ENCODE results near the gene TRAPPC5. TPM values are rescaled to one million over a fixed set of nuclear protein-coding genes. Genes with fewer than 3 reads are reported as not detected.

The TRAPPC5 gene
- polyA plus RNA-seq, 1 of the 3 experiments (the other 2 are of a cell fraction), result 49.4 TPM

DNA sequence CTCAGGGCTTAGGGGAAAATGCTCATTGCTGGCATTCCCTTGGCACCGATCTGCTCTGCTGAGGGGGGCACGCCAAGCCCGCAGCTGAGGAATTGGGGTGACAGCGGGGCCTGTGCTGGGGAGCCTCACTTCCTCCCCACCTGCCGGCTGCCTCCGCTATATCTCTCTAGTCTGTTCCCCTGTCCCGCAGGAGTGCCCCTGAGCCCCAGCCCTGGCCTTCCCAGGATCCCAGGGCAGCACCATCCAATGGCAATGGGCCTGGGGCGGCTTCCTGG, 34.3 kb upstream of the TRAPPC5 start (continued):
- TF ChIP-seq, protein P1, sequence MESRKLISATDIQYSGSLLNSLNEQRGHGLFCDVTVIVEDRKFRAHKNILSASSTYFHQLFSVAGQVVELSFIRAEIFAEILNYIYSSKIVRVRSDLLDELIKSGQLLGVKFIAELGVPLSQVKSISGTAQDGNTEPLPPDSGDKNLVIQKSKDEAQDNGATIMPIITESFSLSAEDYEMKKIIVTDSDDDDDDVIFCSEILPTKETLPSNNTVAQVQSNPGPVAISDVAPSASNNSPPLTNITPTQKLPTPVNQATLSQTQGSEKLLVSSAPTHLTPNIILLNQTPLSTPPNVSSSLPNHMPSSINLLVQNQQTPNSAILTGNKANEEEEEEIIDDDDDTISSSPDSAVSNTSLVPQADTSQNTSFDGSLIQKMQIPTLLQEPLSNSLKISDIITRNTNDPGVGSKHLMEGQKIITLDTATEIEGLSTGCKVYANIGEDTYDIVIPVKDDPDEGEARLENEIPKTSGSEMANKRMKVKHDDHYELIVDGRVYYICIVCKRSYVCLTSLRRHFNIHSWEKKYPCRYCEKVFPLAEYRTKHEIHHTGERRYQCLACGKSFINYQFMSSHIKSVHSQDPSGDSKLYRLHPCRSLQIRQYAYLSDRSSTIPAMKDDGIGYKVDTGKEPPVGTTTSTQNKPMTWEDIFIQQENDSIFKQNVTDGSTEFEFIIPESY (IDR thresholded peaks at IDR 0.05; ENCODE audit: borderline replicate concordance, low read depth), result no peak
- TF ChIP-seq RFX5 (IDR thresholded peaks at IDR 0.05; ENCODE audit: low read length) (no peak), FOXJ3 (CRISPR knock-in tag; IDR thresholded peaks at IDR 0.05) (no peak), FOSL2 (IDR thresholded peaks at IDR 0.05; ENCODE audit: borderline replicate concordance, low read depth) (no peak), GABPA (IDR thresholded peaks at IDR 0.05; ENCODE audit: low read depth) (no peak)

- DNase-seq, result peak; percentile 18
- ChIA-PET POLR2A (no interaction called here), CTCF (interaction anchor here (1.0 kb wide), 1 partner anchor 79 kb away, joined by 3 read pairs; no protein-coding TSS in a partner anchor)
- no peaks in the 10 kb centered on the region for H3K9me2 ChIP-seq
- TF ChIP-seq, protein P1 (IDR thresholded peaks at IDR 0.05; ENCODE audit: borderline replicate concordance, low read depth), result no peak
- TF ChIP-seq FOXM1 (IDR thresholded peaks at IDR 0.05; ENCODE audit: low read depth) (no peak), RFX5 (IDR thresholded peaks at IDR 0.05; ENCODE audit: low read length) (no peak), SIN3A (IDR thresholded peaks at IDR 0.05; ENCODE audit: borderline replicate concordance, low read depth, low read length) (no peak), SMC3 (IDR thresholded peaks at IDR 0.05; ENCODE audit: low read depth, low read length) (no peak)
- TF ChIP-seq, protein P2, sequence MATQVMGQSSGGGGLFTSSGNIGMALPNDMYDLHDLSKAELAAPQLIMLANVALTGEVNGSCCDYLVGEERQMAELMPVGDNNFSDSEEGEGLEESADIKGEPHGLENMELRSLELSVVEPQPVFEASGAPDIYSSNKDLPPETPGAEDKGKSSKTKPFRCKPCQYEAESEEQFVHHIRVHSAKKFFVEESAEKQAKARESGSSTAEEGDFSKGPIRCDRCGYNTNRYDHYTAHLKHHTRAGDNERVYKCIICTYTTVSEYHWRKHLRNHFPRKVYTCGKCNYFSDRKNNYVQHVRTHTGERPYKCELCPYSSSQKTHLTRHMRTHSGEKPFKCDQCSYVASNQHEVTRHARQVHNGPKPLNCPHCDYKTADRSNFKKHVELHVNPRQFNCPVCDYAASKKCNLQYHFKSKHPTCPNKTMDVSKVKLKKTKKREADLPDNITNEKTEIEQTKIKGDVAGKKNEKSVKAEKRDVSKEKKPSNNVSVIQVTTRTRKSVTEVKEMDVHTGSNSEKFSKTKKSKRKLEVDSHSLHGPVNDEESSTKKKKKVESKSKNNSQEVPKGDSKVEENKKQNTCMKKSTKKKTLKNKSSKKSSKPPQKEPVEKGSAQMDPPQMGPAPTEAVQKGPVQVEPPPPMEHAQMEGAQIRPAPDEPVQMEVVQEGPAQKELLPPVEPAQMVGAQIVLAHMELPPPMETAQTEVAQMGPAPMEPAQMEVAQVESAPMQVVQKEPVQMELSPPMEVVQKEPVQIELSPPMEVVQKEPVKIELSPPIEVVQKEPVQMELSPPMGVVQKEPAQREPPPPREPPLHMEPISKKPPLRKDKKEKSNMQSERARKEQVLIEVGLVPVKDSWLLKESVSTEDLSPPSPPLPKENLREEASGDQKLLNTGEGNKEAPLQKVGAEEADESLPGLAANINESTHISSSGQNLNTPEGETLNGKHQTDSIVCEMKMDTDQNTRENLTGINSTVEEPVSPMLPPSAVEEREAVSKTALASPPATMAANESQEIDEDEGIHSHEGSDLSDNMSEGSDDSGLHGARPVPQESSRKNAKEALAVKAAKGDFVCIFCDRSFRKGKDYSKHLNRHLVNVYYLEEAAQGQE (IDR thresholded peaks at IDR 0.05; ENCODE audit: low read depth, low read length), result no peak
- peaks cover 51% of the 10 kb centered on the region for H3K27me3 ChIP-seq (ENCODE audit: insufficient read depth)
- no peaks in the 10 kb centered on the region for H3K9me3 ChIP-seq
- H2AFZ ChIP-seq (ENCODE audit: low read depth), result no peak overlapping the region
- no peak overlapping the region for H3K4me2 ChIP-seq
- H3F3A ChIP-seq (replicated peaks; ENCODE audit: insufficient read depth), result no peaks in the 10 kb centered on the region
- no peaks in the 10 kb centered on the region for H4K20me1 ChIP-seq (ENCODE audit: insufficient read depth)
- 60% methylated on average over 13 of the region's 26 CpGs for whole genome bisulfite sequencing (ENCODE audit: low lambda C conversion rate)
- H3K27ac ChIP-seq (ENCODE audit: low read depth in 2 of 2, low read length in 1 of 2), result no peak overlapping the region
- H3K4me3 ChIP-seq (ENCODE audit: low read depth in 2 of 2, low read length in 1 of 2), result no peak overlapping the region
- H3K9ac ChIP-seq, result no peak overlapping the region
- H3K36me3 ChIP-seq (replicated peaks in 1 of 2; ENCODE audit: control insufficient read depth in 1 of 2, insufficient read depth in 2 of 2, low read length in 1 of 2), result no peaks in the 10 kb centered on the region
- H3K4me1 ChIP-seq (ENCODE audit: control insufficient read depth in 1 of 2, insufficient read depth in 2 of 2, low read depth in 1 of 2, low read length in 1 of 2), result peaks cover 0 to under 1% of the 10 kb centered on the region in 2 experiments; a peak in 1 of 4 replicates
- no peaks in the 10 kb centered on the region for H3K79me2 ChIP-seq (ENCODE audit: insufficient read depth)
These were observed 33.5 kb upstream of the TRAPPC5 start for GRCh38 chr19:7647156-7647555.
